ENCODE measurements around the gene B3GNT2.

- TF ChIP-seq EZH2 (IDR thresholded peaks at IDR 0.05; ENCODE audit: borderline replicate concordance, low read depth, low read length, severe bottlenecking) (no peak), CTCF (IDR thresholded peaks at IDR 0.05; ENCODE audit: borderline replicate concordance, extremely low read depth, low read length, poor library complexity, severe bottlenecking) (peak; percentile 26)
Measured at GRCh38 chr2:62197011-62197924, 1.4 kb downstream of the B3GNT2 start.

Measured in DND-41 (cell line).